ENCODE data around the gene RCAN3. TPM values are rescaled to one million over a fixed set of nuclear protein-coding genes. Genes with fewer than 3 reads are reported as not detected.

The RCAN3 gene
- total RNA-seq, 1 experiment from 2014 or later: 17.5 TPM

- no peak overlapping the region for H3K27ac ChIP-seq (ENCODE audit: low read length)
- no peak overlapping the region for H3K4me3 ChIP-seq (ENCODE audit: low read depth in 2 of 2, low read length in 2 of 2)
- intact Hi-C loops (cut with micrococcal nuclease; ENCODE audit: unreplicated experiment) (no loop called here), in situ Hi-C loops (cut with HindIII; ENCODE audit: low pct_unique_long_range_greater_than_20kb, low sequenced_read_pairs) (no loop called here)
- ChIA-PET CTCF (no interaction called here), POLR2A (interaction anchor here (0.6 kb wide), 1 partner anchor 173 kb away, joined by 3 read pairs; no protein-coding TSS in a partner anchor)
- ATAC-seq (no peak), DNase-seq (ENCODE audit: low read depth, low spot score) (no peak)
- H3K27me3 ChIP-seq (ENCODE audit: control insufficient read depth, insufficient read depth, low read length): no peaks in the 10 kb centered on the region
- H3K4me1 ChIP-seq (ENCODE audit: control insufficient read depth, insufficient read depth, low read length): peaks cover 2% of the 10 kb centered on the region; the same call in 1 of the 2 replicates
- BruUV-seq (replicated peaks): no TSS peak
- no peaks in the 10 kb centered on the region for H3K36me3 ChIP-seq (ENCODE audit: control insufficient read depth, insufficient read depth, low read length)
- H3K9me3 ChIP-seq (ENCODE audit: control insufficient read depth, insufficient read depth, low read depth, low read length): no peaks in the 10 kb centered on the region
- TF ChIP-seq SIN3A (IDR thresholded peaks at IDR 0.05; ENCODE audit: borderline replicate concordance, insufficient read depth, low read depth, low read length): no peak
Measured at GRCh38 chr1:24463776-24464735, 38.6 kb upstream of the RCAN3 start.

DNA sequence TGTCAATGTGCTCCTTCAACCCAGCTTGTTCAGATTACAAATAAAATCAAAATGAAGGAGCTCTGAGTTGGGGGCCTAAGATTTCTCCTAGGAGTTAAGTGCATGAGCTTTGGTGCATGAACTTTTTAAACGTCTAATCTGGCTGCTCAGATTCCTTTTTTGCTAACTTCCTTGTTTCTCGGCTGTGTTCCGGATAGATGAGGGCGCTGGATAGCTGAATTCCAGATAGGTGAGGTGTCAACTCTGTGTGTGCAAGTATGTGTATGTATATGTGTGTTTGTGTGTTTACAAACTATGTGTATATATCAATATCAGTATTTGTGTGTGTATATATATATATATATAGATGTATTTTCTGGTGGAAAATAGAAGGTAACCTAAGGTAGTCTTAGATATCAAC lies 37.5 kb upstream of the RCAN3 start:
- ChIA-PET CTCF (no interaction called here), POLR2A (no interaction called here)
- no peak overlapping the region for H3K4me3 ChIP-seq (ENCODE audit: low read depth in 2 of 2, low read length in 2 of 2)
- no peaks in the 10 kb centered on the region for H3K36me3 ChIP-seq (ENCODE audit: control insufficient read depth, insufficient read depth, low read length)
- H3K4me1 ChIP-seq (ENCODE audit: control insufficient read depth, insufficient read depth, low read length): peaks cover 2% of the 10 kb centered on the region; the same call in 1 of the 2 replicates
- DNase-seq (ENCODE audit: low read depth, low spot score): no peak
- no peak overlapping the region for H3K27ac ChIP-seq (ENCODE audit: low read length)
- intact Hi-C loops (cut with micrococcal nuclease; ENCODE audit: unreplicated experiment): no loop called here
- no peaks in the 10 kb centered on the region for H3K9me3 ChIP-seq (ENCODE audit: control insufficient read depth, insufficient read depth, low read depth, low read length)
- no peaks in the 10 kb centered on the region for H3K27me3 ChIP-seq (ENCODE audit: control insufficient read depth, insufficient read depth, low read length)
- ATAC-seq: no peak
- BruUV-seq (replicated peaks): no TSS peak
- in situ Hi-C loops (cut with HindIII; ENCODE audit: low pct_unique_long_range_greater_than_20kb, low sequenced_read_pairs): no loop called here
- TF ChIP-seq POLR2AphosphoS5 (IDR thresholded peaks at IDR 0.05; ENCODE audit: low read depth, low read length) (no peak), TCF7L2 (IDR thresholded peaks at IDR 0.05; ENCODE audit: low read depth, low read length) (no peak), SIN3A (IDR thresholded peaks at IDR 0.05; ENCODE audit: borderline replicate concordance, insufficient read depth, low read depth, low read length) (no peak), CTCF (IDR thresholded peaks at IDR 0.05) (no peak)
- TF ChIP-seq, protein P1, sequence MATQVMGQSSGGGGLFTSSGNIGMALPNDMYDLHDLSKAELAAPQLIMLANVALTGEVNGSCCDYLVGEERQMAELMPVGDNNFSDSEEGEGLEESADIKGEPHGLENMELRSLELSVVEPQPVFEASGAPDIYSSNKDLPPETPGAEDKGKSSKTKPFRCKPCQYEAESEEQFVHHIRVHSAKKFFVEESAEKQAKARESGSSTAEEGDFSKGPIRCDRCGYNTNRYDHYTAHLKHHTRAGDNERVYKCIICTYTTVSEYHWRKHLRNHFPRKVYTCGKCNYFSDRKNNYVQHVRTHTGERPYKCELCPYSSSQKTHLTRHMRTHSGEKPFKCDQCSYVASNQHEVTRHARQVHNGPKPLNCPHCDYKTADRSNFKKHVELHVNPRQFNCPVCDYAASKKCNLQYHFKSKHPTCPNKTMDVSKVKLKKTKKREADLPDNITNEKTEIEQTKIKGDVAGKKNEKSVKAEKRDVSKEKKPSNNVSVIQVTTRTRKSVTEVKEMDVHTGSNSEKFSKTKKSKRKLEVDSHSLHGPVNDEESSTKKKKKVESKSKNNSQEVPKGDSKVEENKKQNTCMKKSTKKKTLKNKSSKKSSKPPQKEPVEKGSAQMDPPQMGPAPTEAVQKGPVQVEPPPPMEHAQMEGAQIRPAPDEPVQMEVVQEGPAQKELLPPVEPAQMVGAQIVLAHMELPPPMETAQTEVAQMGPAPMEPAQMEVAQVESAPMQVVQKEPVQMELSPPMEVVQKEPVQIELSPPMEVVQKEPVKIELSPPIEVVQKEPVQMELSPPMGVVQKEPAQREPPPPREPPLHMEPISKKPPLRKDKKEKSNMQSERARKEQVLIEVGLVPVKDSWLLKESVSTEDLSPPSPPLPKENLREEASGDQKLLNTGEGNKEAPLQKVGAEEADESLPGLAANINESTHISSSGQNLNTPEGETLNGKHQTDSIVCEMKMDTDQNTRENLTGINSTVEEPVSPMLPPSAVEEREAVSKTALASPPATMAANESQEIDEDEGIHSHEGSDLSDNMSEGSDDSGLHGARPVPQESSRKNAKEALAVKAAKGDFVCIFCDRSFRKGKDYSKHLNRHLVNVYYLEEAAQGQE (IDR thresholded peaks at IDR 0.05; ENCODE audit: insufficient read depth in 1 of 2, low read depth in 2 of 2, low read length in 1 of 2): no peak

GRCh38 chr1:24465638-24466037 lies 37.0 kb upstream of the RCAN3 start:
- Histone ChIP-seq H3K36me3 (ENCODE audit: control insufficient read depth, insufficient read depth, low read length) (no peaks in the 10 kb centered on the region), H3K4me1 (ENCODE audit: control insufficient read depth, insufficient read depth, low read length) (peaks cover 2% of the 10 kb centered on the region; the same call in 1 of the 2 replicates), H3K27me3 (ENCODE audit: control insufficient read depth, insufficient read depth, low read length) (no peaks in the 10 kb centered on the region), H3K27ac (ENCODE audit: low read length) (no peak overlapping the region), H3K4me3 (ENCODE audit: low read depth in 2 of 2, low read length in 2 of 2) (no peak overlapping the region), H3K9me3 (ENCODE audit: control insufficient read depth, insufficient read depth, low read depth, low read length) (no peaks in the 10 kb centered on the region)
- intact Hi-C loops (cut with micrococcal nuclease; ENCODE audit: unreplicated experiment): no loop called here
- no peak for TF ChIP-seq CTCF (IDR thresholded peaks at IDR 0.05)
- no peak for TF ChIP-seq POLR2AphosphoS5 (IDR thresholded peaks at IDR 0.05; ENCODE audit: low read depth, low read length)
- no peak for TF ChIP-seq TCF7L2 (IDR thresholded peaks at IDR 0.05; ENCODE audit: low read depth, low read length)
- CTCF ChIA-PET: no interaction called here
- in situ Hi-C loops (cut with HindIII; ENCODE audit: low pct_unique_long_range_greater_than_20kb, low sequenced_read_pairs): no loop called here
- BruUV-seq (replicated peaks): no TSS peak
- no peak for ATAC-seq
- no peak for DNase-seq (ENCODE audit: low read depth, low spot score)
- POLR2A ChIA-PET: no interaction called here
